ENCODE measurements around the gene MON1B. TPM values are rescaled to one million over a fixed set of nuclear protein-coding genes. Genes with fewer than 3 reads are reported as not detected.

MON1B gene
- total and polyA plus RNA-seq, 2 of the 13 experiments (the other 11 are each of a cell fraction or from before 2014, with no cell fraction given) = 13.4 to 15.6 TPM

DNA sequence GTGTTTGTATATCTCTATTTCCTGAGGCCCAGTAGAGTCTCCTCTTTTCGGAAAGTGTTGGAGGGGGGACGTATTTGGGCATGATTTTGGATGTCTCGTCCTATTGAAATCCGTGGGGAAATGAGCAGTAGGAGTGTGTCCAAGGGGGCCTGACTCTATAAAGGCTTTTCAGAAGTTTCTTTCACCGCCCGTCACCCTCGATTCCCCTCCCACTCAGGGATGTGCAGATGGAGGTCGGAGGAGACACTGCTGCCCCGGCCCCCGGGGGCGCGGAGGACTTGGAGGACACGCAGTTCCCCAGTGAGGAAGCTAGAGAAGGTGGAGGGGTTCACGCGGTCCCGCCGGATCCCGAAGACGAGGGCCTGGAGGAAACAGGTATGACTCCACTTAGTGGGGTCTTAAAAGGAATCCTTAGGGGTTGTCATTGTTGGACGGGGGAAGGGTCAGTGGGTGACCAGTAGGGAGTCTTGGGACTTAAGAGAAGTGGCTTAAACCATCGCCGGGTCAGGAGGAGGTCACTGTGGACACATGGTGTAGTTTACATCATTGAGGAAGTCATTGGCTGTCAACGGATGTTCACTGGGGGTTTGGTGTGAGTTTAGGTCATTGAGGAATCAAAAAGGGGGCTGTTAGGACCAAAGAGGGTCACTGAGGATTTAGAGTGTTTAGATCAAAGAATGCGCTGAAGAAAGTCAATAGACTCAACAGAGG is 424 bp downstream of the MON1B start (continued):
- TF ChIP-seq TFDP1 (CRISPR knock-in tag; IDR thresholded peaks at IDR 0.05; ENCODE audit: borderline replicate concordance) = no peak
- TF ChIP-seq HOXA3 (CRISPR knock-in tag; IDR thresholded peaks at IDR 0.05) = no peak
- TF ChIP-seq, protein P1, sequence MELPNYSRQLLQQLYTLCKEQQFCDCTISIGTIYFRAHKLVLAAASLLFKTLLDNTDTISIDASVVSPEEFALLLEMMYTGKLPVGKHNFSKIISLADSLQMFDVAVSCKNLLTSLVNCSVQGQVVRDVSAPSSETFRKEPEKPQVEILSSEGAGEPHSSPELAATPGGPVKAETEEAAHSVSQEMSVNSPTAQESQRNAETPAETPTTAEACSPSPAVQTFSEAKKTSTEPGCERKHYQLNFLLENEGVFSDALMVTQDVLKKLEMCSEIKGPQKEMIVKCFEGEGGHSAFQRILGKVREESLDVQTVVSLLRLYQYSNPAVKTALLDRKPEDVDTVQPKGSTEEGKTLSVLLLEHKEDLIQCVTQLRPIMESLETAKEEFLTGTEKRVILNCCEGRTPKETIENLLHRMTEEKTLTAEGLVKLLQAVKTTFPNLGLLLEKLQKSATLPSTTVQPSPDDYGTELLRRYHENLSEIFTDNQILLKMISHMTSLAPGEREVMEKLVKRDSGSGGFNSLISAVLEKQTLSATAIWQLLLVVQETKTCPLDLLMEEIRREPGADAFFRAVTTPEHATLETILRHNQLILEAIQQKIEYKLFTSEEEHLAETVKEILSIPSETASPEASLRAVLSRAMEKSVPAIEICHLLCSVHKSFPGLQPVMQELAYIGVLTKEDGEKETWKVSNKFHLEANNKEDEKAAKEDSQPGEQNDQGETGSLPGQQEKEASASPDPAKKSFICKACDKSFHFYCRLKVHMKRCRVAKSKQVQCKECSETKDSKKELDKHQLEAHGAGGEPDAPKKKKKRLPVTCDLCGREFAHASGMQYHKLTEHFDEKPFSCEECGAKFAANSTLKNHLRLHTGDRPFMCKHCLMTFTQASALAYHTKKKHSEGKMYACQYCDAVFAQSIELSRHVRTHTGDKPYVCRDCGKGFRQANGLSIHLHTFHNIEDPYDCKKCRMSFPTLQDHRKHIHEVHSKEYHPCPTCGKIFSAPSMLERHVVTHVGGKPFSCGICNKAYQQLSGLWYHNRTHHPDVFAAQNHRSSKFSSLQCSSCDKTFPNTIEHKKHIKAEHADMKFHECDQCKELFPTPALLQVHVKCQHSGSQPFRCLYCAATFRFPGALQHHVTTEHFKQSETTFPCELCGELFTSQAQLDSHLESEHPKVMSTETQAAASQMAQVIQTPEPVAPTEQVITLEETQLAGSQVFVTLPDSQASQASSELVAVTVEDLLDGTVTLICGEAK (IDR thresholded peaks at IDR 0.05) = no peak
- TF ChIP-seq, protein P1 (CRISPR knock-in tag; IDR thresholded peaks at IDR 0.05) = peak; percentile 3; the same call in 1 of the 2 replicates
- TF ChIP-seq ZNF607 (CRISPR knock-in tag; IDR thresholded peaks at IDR 0.05; ENCODE audit: borderline replicate concordance) = no peak
- TF ChIP-seq HNF1A (IDR thresholded peaks at IDR 0.05; ENCODE audit: low read depth) = no peak
- no peak for TF ChIP-seq HNF1A (CRISPR knock-in tag; IDR thresholded peaks at IDR 0.05; ENCODE audit: borderline replicate concordance)
- no peak for TF ChIP-seq SNAPC5 (CRISPR knock-in tag; IDR thresholded peaks at IDR 0.05; ENCODE audit: borderline replicate concordance)
- TF ChIP-seq REXO4 (CRISPR knock-in tag; IDR thresholded peaks at IDR 0.05; ENCODE audit: borderline replicate concordance) = no peak
- 0 out of 2 replicates have a peak, but pooled peaks have one; percentile 59 for TF ChIP-seq ZNF816 (CRISPR knock-in tag; IDR thresholded peaks at IDR 0.05; ENCODE audit: borderline replicate concordance)
- no peak for TF ChIP-seq ZNF292 (CRISPR knock-in tag; IDR thresholded peaks at IDR 0.05; ENCODE audit: borderline replicate concordance, low read depth)
- 0 out of 2 replicates have a peak, but pooled peaks have one; percentile 1 for TF ChIP-seq MAF1 (CRISPR knock-in tag; IDR thresholded peaks at IDR 0.05; ENCODE audit: borderline replicate concordance)
- TF ChIP-seq DR1 (CRISPR knock-in tag; IDR thresholded peaks at IDR 0.05) = no peak
